HUES64 (cell line): ENCODE data around the gene GPR65.
A peak's percentile ranks its signal among the peaks of the same experiment; 100 is the strongest.
"Not testable (repeated sequence)": the region's sequence is repeated elsewhere in the genome, so short reads cannot be mapped to it uniquely, and the experiment has no call there.

ENCODE experiments used
- H3K27ac ChIP-seq: 2 replicates; pipeline ENCODE4 v1.7.0; 2013; ENCODE audit warnings: low read depth, low read length, inconsistent platforms
- H3K27me3 ChIP-seq: 2 replicates; pipeline ENCODE4 v1.6.1; 2013; ENCODE audit warnings: mild to moderate bottlenecking, low read length; ENCODE audit not compliant: insufficient read depth
- H3K36me3 ChIP-seq: 2 replicates; pipeline ENCODE4 v1.6.1; 2013; ENCODE audit warnings: mild to moderate bottlenecking, low read length; ENCODE audit not compliant: insufficient read depth
- H3K4me1 ChIP-seq: 2 replicates; pipeline ENCODE4 v1.6.1; 2013; ENCODE audit warnings: mild to moderate bottlenecking, low read length, moderate library complexity; ENCODE audit not compliant: insufficient read depth
- H3K4me3 ChIP-seq: 2 replicates; pipeline ENCODE4 v1.5.1; 2013; ENCODE audit warnings: mild to moderate bottlenecking, low read length, moderate library complexity
- H3K9ac ChIP-seq: 2 replicates; pipeline ENCODE4 v1.6.1; 2013; ENCODE audit warnings: mild to moderate bottlenecking, low read depth, low read length
- H3K9me3 ChIP-seq: 2 replicates; pipeline ENCODE4 v1.6.1; 2013; ENCODE audit warnings: low read depth, low read length; ENCODE audit not compliant: insufficient read depth
- WGBS: fragments of 150-250, 120-280 bp; methylation state at CpG from one replicate; pipeline ENCODE4 v1.1.7; 2013; ENCODE audit warnings: missing lambda C conversion rate; 5-methylcytosine and 5-hydroxymethylcytosine counted together

Gene GPR65

GRCh38 chr14:88024252-88025086 is 19.5 kb downstream of the GPR65 start:
- peak overlapping the region; percentile 56; the same call in 1 of the 2 replicates for H3K27ac ChIP-seq
- WGBS = 88% methylated on average over 11 of the region's 11 CpGs
- H3K4me3 ChIP-seq = not testable (repeated sequence)

GRCh38 chr14:88025313-88025712 is 20.4 kb downstream of the GPR65 start:
- WGBS = 80% methylated on average over 2 of the region's 3 CpGs
- Histone ChIP-seq H3K4me3 (no peak overlapping the region), H3K36me3 (no peaks in the 10 kb centered on the region), H3K27ac (peak overlapping the region; percentile 65; the same call in 1 of the 2 replicates), H3K9ac (no peak overlapping the region), H3K27me3 (no peaks in the 10 kb centered on the region), H3K9me3 (no peaks in the 10 kb centered on the region), H3K4me1 (peaks cover 10% of the 10 kb centered on the region)

More at GRCh38 chr14:88024252-88025086, 19.5 kb downstream of the GPR65 start:
- H3K9ac ChIP-seq, H3K27me3 ChIP-seq, H3K36me3 ChIP-seq, H3K4me1 ChIP-seq, H3K9me3 ChIP-seq: not testable (repeated sequence)

GRCh38 chr14:88026890-88027289 is 22.0 kb downstream of the GPR65 start:
- 90% methylated on average over 2 of the region's 2 CpGs for WGBS
- H3K9ac ChIP-seq = no peak overlapping the region
- no peaks in the 10 kb centered on the region for H3K27me3 ChIP-seq
- H3K27ac ChIP-seq = no peak overlapping the region
- H3K4me3 ChIP-seq = no peak overlapping the region
- H3K9me3 ChIP-seq = no peaks in the 10 kb centered on the region
- H3K36me3 ChIP-seq = no peaks in the 10 kb centered on the region
- H3K4me1 ChIP-seq = peaks cover 10% of the 10 kb centered on the region

GRCh38 chr14:88029500-88029899 is 24.6 kb downstream of the GPR65 start:
- H3K4me1 ChIP-seq = no peaks in the 10 kb centered on the region
- no peaks in the 10 kb centered on the region for H3K36me3 ChIP-seq
- no peaks in the 10 kb centered on the region for H3K9me3 ChIP-seq
- H3K4me3 ChIP-seq = no peak overlapping the region
- no peak overlapping the region for H3K9ac ChIP-seq
- WGBS = 100% methylated on average over 2 of the region's 2 CpGs
- H3K27ac ChIP-seq = no peak overlapping the region
- H3K27me3 ChIP-seq = no peaks in the 10 kb centered on the region

- Histone ChIP-seq H3K27ac (no peak overlapping the region), H3K9ac (no peak overlapping the region), H3K9me3 (no peaks in the 10 kb centered on the region), H3K4me3 (no peak overlapping the region), H3K4me1 (no peaks in the 10 kb centered on the region), H3K27me3 (no peaks in the 10 kb centered on the region), H3K36me3 (no peaks in the 10 kb centered on the region)
- WGBS = 91% methylated on average over 1 of the region's 1 CpG
These were observed 25.1 kb downstream of the GPR65 start for GRCh38 chr14:88030079-88030478.

- H3K4me3 ChIP-seq = no peak overlapping the region
- H3K27me3 ChIP-seq = no peaks in the 10 kb centered on the region
- no peaks in the 10 kb centered on the region for H3K36me3 ChIP-seq
- no peak overlapping the region for H3K27ac ChIP-seq
- no peaks in the 10 kb centered on the region for H3K9me3 ChIP-seq
- H3K9ac ChIP-seq = no peak overlapping the region
- WGBS = 100% methylated on average over 1 of the region's 1 CpG
- H3K4me1 ChIP-seq = no peaks in the 10 kb centered on the region
These were observed 26.0 kb downstream of the GPR65 start for GRCh38 chr14:88030892-88031291.

GRCh38 chr14:88032373-88032772 is 27.4 kb downstream of the GPR65 start:
- Histone ChIP-seq H3K27ac (no peak overlapping the region), H3K9ac (no peak overlapping the region), H3K36me3 (no peaks in the 10 kb centered on the region), H3K4me1 (peaks cover 14% of the 10 kb centered on the region), H3K4me3 (no peak overlapping the region), H3K27me3 (no peaks in the 10 kb centered on the region), H3K9me3 (no peaks in the 10 kb centered on the region)
- WGBS = 100% methylated on average over 1 of the region's 1 CpG

DNA sequence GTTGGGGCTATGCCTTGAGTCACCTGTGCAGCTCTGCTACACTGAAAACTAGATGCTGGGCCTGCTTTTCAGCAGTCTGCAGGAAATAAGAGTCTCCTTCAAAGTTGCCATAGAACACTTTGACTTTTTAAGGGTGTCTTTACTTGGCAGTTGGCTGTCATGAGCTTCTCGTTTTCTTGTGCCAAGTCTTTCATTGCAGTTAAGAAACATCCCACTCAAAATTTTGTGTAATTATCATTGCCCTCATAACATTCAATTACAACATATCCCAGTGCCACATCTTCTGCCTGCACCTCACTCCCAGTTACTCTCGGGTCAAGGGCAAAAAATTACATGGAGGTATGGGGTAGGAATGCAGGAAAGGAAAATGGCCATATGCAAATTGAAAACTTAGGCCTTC is 29.1 kb downstream of the GPR65 start:
- Histone ChIP-seq H3K36me3 (no peaks in the 10 kb centered on the region), H3K27ac (no peak overlapping the region), H3K27me3 (no peaks in the 10 kb centered on the region), H3K4me3 (no peak overlapping the region), H3K9ac (no peak overlapping the region), H3K4me1 (peaks cover 17% of the 10 kb centered on the region), H3K9me3 (no peaks in the 10 kb centered on the region)
- WGBS = 95% methylated on average over 2 of the region's 2 CpGs

DNA sequence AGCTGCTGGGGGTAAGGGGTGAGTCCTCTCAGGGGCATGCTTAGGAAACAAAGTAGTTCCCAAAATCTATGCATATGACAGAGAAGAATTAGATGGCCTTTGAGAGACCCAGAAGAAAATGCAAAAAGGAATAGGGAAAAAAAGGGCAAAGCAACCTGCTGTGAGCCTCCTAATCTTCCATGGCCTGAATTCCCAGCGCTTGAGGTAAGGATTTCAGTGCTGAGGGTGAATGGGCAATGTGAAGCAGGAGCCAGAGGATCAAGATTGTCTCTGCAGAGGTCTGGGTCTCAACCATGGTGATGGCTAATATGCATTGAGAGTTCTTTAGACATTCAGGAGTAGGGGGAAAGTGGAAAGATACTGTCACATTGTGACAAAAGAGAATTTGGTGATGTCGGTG is 31.5 kb downstream of the GPR65 start:
- WGBS = 63% methylated on average over 2 of the region's 2 CpGs
- Histone ChIP-seq H3K4me1 (peaks cover 17% of the 10 kb centered on the region), H3K36me3 (no peaks in the 10 kb centered on the region), H3K9me3 (no peaks in the 10 kb centered on the region), H3K4me3 (no peak overlapping the region), H3K27me3 (no peaks in the 10 kb centered on the region), H3K9ac (no peak overlapping the region), H3K27ac (no peak overlapping the region; the same call in 1 of the 2 replicates)

DNA sequence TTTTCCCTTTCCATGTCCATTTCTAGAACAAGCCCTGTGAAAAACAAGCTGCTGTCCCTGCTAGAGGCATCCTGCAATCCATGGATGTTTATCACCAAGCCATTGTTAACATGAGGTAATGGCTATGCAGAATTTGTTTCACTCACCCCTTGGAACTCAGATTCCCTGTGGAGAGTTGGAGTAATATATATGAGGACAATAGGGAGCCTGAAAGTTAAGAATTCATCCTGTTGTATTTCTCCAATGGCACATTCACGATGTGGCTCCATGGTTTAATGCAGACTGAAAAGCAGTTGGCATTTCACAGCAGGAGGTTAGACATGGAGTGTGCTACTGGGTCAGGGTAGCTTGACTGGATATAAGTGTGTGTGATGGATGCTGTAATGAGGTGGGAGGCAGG is 32.4 kb downstream of the GPR65 start:
- peaks cover 17% of the 10 kb centered on the region for H3K4me1 ChIP-seq
- H3K9ac ChIP-seq = no peak overlapping the region
- 65% methylated on average over 1 of the region's 1 CpG for WGBS
- H3K27ac ChIP-seq = peak overlapping the region; percentile 43; the same call in 1 of the 2 replicates
- no peak overlapping the region for H3K4me3 ChIP-seq
- no peaks in the 10 kb centered on the region for H3K9me3 ChIP-seq
- no peaks in the 10 kb centered on the region for H3K36me3 ChIP-seq
- no peaks in the 10 kb centered on the region for H3K27me3 ChIP-seq

DNA sequence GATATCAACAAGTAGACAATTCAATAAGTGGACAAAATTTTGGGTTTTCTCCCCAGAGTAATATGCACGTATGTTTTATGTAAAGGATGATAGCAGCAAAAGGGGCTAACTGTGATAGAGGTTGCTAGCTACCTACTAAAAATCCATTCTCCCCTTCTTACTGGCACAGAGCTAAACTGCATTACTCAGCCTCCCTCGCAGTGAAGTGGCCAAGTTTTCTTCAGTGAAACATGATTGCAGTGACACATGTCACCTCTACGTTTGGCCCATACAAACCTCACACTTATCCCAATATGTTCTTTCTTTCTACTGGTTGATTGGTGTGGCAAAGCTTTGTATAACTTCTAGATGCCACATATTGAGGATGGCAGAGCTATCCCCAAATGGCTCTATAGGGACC is 34.3 kb downstream of the GPR65 start:
- H3K27me3 ChIP-seq = no peaks in the 10 kb centered on the region
- H3K4me1 ChIP-seq = peaks cover 17% of the 10 kb centered on the region
- no peak overlapping the region for H3K9ac ChIP-seq
- 97% methylated on average over 3 of the region's 3 CpGs for WGBS
- no peak overlapping the region for H3K27ac ChIP-seq
- H3K4me3 ChIP-seq = no peak overlapping the region
- H3K9me3 ChIP-seq = no peaks in the 10 kb centered on the region
- no peaks in the 10 kb centered on the region for H3K36me3 ChIP-seq
